ENCODE data around the gene HOOK2. TPM values are rescaled to one million over a fixed set of nuclear protein-coding genes. Genes with fewer than 3 reads are reported as not detected.

Gene HOOK2
- total and polyA plus RNA-seq, 2 of the 13 experiments (the other 11 are each of a cell fraction or from before 2014, with no cell fraction given): 9.2 to 12.9 TPM

DNA sequence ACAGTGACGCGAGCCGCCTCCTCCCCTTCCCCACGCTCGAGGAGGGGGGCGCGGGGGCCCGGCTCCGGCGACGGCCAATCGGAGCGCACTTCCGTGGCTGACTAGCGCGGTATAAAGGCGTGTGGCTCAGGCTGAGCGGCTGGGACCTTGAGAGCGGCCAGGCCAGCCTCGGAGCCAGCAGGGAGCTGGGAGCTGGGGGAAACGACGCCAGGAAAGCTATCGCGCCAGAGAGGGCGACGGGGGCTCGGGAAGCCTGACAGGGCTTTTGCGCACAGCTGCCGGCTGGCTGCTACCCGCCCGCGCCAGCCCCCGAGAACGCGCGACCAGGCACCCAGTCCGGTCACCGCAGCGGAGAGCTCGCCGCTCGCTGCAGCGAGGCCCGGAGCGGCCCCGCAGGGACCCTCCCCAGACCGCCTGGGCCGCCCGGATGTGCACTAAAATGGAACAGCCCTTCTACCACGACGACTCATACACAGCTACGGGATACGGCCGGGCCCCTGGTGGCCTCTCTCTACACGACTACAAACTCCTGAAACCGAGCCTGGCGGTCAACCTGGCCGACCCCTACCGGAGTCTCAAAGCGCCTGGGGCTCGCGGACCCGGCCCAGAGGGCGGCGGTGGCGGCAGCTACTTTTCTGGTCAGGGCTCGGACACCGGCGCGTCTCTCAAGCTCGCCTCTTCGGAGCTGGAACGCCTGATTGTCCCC, 16.1 kb upstream of the HOOK2 start, which contains the start of gene JUNB (continued):
- TF ChIP-seq, protein P1, sequence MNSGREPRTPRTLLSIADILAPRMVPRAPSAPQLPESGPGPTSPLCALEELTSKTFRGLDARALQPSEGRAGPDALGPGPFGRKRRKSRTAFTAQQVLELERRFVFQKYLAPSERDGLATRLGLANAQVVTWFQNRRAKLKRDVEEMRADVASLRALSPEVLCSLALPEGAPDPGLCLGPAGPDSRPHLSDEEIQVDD (CRISPR knock-in tag; IDR thresholded peaks at IDR 0.05; ENCODE audit: borderline replicate concordance): peak; percentile 78; the same call in 1 of the 2 replicates
- 0 out of 2 replicates have a peak, but pooled peaks have one; percentile 66 for TF ChIP-seq ZNF547 (CRISPR knock-in tag; IDR thresholded peaks at IDR 0.05)
- peak; percentile 87 for TF ChIP-seq ZBTB7B (CRISPR knock-in tag; IDR thresholded peaks at IDR 0.05)
- TF ChIP-seq LRRFIP1 (CRISPR knock-in tag; conservative IDR thresholded peaks at IDR 0.05): no peak; the same call in 1 of the 2 replicates
- no peak for TF ChIP-seq RAD51 (IDR thresholded peaks at IDR 0.05; ENCODE audit: borderline replicate concordance)
- peak; percentile 79; the same call in 1 of the 2 replicates for TF ChIP-seq MIER3 (CRISPR knock-in tag; IDR thresholded peaks at IDR 0.05; ENCODE audit: borderline replicate concordance)
- peak; percentile 78 for TF ChIP-seq BCL6 (CRISPR knock-in tag; IDR thresholded peaks at IDR 0.05)
- peak; percentile 48; the same call in 1 of the 2 replicates for TF ChIP-seq EEA1 (CRISPR knock-in tag; IDR thresholded peaks at IDR 0.05; ENCODE audit: borderline replicate concordance)
- TF ChIP-seq CHD2 (IDR thresholded peaks at IDR 0.05; ENCODE audit: low read depth, low read length): 0 out of 2 replicates have a peak, but pooled peaks have one; percentile 41
- no peak for TF ChIP-seq SMC3 (IDR thresholded peaks at IDR 0.05; ENCODE audit: low read length)
- TF ChIP-seq FOXJ3 (CRISPR knock-in tag; IDR thresholded peaks at IDR 0.05; ENCODE audit: borderline replicate concordance): 0 out of 2 replicates have a peak, but pooled peaks have one; percentile 49
- TF ChIP-seq, protein P2, sequence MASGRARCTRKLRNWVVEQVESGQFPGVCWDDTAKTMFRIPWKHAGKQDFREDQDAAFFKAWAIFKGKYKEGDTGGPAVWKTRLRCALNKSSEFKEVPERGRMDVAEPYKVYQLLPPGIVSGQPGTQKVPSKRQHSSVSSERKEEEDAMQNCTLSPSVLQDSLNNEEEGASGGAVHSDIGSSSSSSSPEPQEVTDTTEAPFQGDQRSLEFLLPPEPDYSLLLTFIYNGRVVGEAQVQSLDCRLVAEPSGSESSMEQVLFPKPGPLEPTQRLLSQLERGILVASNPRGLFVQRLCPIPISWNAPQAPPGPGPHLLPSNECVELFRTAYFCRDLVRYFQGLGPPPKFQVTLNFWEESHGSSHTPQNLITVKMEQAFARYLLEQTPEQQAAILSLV (CRISPR knock-in tag; IDR thresholded peaks at IDR 0.05; ENCODE audit: borderline replicate concordance): peak; percentile 82; the same call in 1 of the 2 replicates
- TF ChIP-seq NFRKB (IDR thresholded peaks at IDR 0.05): no peak
- TF ChIP-seq, protein P3, sequence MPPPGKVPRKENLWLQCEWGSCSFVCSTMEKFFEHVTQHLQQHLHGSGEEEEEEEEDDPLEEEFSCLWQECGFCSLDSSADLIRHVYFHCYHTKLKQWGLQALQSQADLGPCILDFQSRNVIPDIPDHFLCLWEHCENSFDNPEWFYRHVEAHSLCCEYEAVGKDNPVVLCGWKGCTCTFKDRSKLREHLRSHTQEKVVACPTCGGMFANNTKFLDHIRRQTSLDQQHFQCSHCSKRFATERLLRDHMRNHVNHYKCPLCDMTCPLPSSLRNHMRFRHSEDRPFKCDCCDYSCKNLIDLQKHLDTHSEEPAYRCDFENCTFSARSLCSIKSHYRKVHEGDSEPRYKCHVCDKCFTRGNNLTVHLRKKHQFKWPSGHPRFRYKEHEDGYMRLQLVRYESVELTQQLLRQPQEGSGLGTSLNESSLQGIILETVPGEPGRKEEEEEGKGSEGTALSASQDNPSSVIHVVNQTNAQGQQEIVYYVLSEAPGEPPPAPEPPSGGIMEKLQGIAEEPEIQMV (CRISPR knock-in tag; IDR thresholded peaks at IDR 0.05; ENCODE audit: low read depth): no peak; the same call in 1 of the 2 replicates
- TF ChIP-seq NR2F1 (CRISPR knock-in tag; IDR thresholded peaks at IDR 0.05): 0 out of 4 replicates have a peak, but pooled peaks of 1 of the 2 experiments have one; percentile 11
- TF ChIP-seq ZFY (CRISPR knock-in tag; IDR thresholded peaks at IDR 0.05): peak; percentile 84
- TF ChIP-seq THAP7 (CRISPR knock-in tag; IDR thresholded peaks at IDR 0.05): 0 out of 2 replicates have a peak, but pooled peaks have one; percentile 61
- peak; percentile 90 for TF ChIP-seq MED1 (CRISPR knock-in tag; IDR thresholded peaks at IDR 0.05)
- peak; percentile 22; the same call in 1 of the 2 replicates for TF ChIP-seq ZNF276 (CRISPR knock-in tag; IDR thresholded peaks at IDR 0.05; ENCODE audit: low read depth)

Measured in HepG2 (cell line).